ENCODE data around the gene PRKG1. TPM values are rescaled to one million over a fixed set of nuclear protein-coding genes. Genes with fewer than 3 reads are reported as not detected.
A peak's percentile ranks its signal among the peaks of the same experiment; 100 is the strongest.

The PRKG1 gene
- total and polyA plus RNA-seq, 2 donors from 2014 or later: 3.6 to 14.8 TPM

DNA sequence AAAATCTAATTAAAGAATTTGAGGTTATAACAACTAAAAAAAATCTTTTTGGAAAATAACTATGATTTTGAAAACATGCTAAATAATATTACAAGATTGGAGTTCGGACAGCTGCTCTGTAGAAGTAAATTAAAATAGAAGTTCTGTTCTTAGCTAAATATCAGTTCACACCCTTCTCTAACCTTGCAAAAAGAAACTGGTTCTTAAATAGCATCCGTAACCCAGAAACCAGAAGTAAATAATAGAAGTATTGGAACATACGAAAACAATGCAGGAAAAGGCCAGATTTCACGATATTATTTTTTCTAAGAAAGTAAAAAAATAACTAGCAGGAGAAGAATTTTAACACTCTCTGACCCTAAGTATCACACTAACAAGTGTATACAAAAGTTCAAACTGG is 164.7 kb downstream of the PRKG1 start:
- Histone ChIP-seq H3K36me3 (ENCODE audit: control insufficient read depth in 2 of 3, insufficient read depth in 3 of 3, low read length in 3 of 3) (no peaks in the 10 kb centered on the region), H3K4me1 (ENCODE audit: control insufficient read depth in 2 of 3, insufficient read depth in 2 of 3, low read depth in 1 of 3, low read length in 3 of 3) (peaks cover 0 to 10% (median 5%) of the 10 kb centered on the region in 3 donors), H3K9me3 (ENCODE audit: control insufficient read depth in 2 of 3, insufficient read depth in 1 of 3, low read length in 3 of 3) (no peaks in the 10 kb centered on the region), H3K9ac (ENCODE audit: low read length in 3 of 3) (no peak overlapping the region), H3K27ac (ENCODE audit: low read depth in 2 of 2, low read length in 2 of 2) (no peak overlapping the region), H3K27me3 (ENCODE audit: control insufficient read depth, insufficient read depth, low read length) (no peaks in the 10 kb centered on the region), H3K4me3 (ENCODE audit: low read length in 3 of 3) (no peak overlapping the region)
- DNase-seq (no peak), FAIRE-seq (peak; percentile 78)
- intact Hi-C loops (cut with DNase I): no loop called here
- TF ChIP-seq, protein P1, sequence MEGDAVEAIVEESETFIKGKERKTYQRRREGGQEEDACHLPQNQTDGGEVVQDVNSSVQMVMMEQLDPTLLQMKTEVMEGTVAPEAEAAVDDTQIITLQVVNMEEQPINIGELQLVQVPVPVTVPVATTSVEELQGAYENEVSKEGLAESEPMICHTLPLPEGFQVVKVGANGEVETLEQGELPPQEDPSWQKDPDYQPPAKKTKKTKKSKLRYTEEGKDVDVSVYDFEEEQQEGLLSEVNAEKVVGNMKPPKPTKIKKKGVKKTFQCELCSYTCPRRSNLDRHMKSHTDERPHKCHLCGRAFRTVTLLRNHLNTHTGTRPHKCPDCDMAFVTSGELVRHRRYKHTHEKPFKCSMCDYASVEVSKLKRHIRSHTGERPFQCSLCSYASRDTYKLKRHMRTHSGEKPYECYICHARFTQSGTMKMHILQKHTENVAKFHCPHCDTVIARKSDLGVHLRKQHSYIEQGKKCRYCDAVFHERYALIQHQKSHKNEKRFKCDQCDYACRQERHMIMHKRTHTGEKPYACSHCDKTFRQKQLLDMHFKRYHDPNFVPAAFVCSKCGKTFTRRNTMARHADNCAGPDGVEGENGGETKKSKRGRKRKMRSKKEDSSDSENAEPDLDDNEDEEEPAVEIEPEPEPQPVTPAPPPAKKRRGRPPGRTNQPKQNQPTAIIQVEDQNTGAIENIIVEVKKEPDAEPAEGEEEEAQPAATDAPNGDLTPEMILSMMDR (IDR thresholded peaks at IDR 0.05; ENCODE audit: borderline replicate concordance, extremely low read depth, insufficient read depth): no peak

DNA sequence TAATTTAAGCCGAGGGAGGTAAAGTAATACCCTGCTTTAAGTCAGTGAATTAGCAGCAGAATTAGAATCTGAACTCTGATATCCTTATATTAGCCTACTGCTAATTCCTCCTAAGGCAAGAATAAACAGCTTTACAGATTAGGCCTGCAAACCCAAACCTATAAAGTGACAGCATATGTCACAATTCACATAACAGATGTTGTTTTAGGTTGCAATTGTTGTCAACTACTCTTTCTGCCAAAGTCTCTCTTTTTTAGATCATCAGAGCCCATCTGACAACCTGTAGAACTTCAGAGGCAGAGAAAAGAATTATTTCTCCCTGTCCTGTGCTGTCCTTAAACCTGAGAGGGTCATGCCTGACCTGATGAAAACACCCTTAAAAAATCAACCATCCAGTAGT is 167.2 kb downstream of the PRKG1 start:
- Histone ChIP-seq H3K4me1 (ENCODE audit: control insufficient read depth in 2 of 3, insufficient read depth in 2 of 3, low read depth in 1 of 3, low read length in 3 of 3) (peaks cover 5 to 10% (median 9%) of the 10 kb centered on the region in 3 donors), H3K27me3 (ENCODE audit: control insufficient read depth, insufficient read depth, low read length) (no peaks in the 10 kb centered on the region), H3K27ac (ENCODE audit: low read depth in 2 of 2, low read length in 2 of 2) (no peak overlapping the region), H3K4me3 (ENCODE audit: low read length in 3 of 3) (no peak overlapping the region), H3K36me3 (ENCODE audit: control insufficient read depth in 2 of 3, insufficient read depth in 3 of 3, low read length in 3 of 3) (no peaks in the 10 kb centered on the region), H3K9ac (ENCODE audit: low read length in 3 of 3) (no peak overlapping the region), H3K9me3 (ENCODE audit: control insufficient read depth in 2 of 3, insufficient read depth in 1 of 3, low read length in 3 of 3) (no peaks in the 10 kb centered on the region)
- intact Hi-C loops (cut with DNase I): no loop called here
- no peak for DNase-seq
- FAIRE-seq: no peak
- TF ChIP-seq, protein P1 (IDR thresholded peaks at IDR 0.05; ENCODE audit: borderline replicate concordance, extremely low read depth, insufficient read depth): no peak

DNA sequence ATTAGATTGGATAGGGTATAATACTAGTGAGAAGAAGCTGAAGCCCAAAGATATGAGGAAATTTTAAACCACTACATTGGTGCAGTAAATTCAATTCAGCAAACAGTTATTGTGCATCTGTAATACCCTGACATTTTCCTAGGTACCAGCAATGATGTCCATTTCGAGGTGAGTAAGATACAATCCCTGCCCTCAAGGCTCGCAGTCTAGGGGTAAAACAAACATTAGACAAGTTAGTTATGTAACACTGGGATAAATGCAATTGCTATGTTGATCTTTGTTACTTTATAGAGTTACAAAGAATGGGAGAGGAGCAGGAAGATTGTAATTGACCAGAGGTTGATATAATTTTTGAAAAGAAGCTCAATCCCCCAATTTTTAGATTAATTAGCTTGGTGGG is 168.1 kb downstream of the PRKG1 start:
- no peak for DNase-seq
- no peak overlapping the region for H3K9ac ChIP-seq (ENCODE audit: low read length in 3 of 3)
- no peak overlapping the region for H3K27ac ChIP-seq (ENCODE audit: low read depth in 2 of 2, low read length in 2 of 2)
- TF ChIP-seq, protein P1 (IDR thresholded peaks at IDR 0.05; ENCODE audit: borderline replicate concordance, extremely low read depth, insufficient read depth): no peak
- H3K9me3 ChIP-seq (ENCODE audit: control insufficient read depth in 2 of 3, insufficient read depth in 1 of 3, low read length in 3 of 3): no peaks in the 10 kb centered on the region
- peaks cover 5 to 10% (median 9%) of the 10 kb centered on the region in 3 donors for H3K4me1 ChIP-seq (ENCODE audit: control insufficient read depth in 2 of 3, insufficient read depth in 2 of 3, low read depth in 1 of 3, low read length in 3 of 3)
- no peaks in the 10 kb centered on the region for H3K36me3 ChIP-seq (ENCODE audit: control insufficient read depth in 2 of 3, insufficient read depth in 3 of 3, low read length in 3 of 3)
- FAIRE-seq: no peak
- H3K27me3 ChIP-seq (ENCODE audit: control insufficient read depth, insufficient read depth, low read length): no peaks in the 10 kb centered on the region
- intact Hi-C loops (cut with DNase I): no loop called here
- no peak overlapping the region for H3K4me3 ChIP-seq (ENCODE audit: low read length in 3 of 3)

DNA sequence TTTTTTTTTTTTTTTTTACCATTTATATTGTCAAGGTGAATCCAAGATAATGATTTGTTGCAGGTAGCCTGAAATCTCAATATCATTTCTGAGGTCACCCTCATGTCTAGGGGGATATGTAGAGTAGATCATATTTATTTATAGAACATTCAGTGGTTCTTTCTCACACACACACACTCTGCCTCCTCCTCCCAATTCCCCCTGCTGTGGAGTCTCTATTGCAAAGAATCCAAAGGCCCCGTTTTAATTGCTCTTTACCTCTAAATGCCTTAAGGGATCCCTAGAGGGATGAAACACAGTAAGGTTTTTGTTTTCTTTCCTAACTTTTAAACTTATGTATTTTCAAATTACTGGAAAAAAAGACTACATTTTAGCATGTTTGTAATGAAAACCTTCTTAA is 170.0 kb downstream of the PRKG1 start:
- peaks cover 5 to 10% (median 9%) of the 10 kb centered on the region in 3 donors for H3K4me1 ChIP-seq (ENCODE audit: control insufficient read depth in 2 of 3, insufficient read depth in 2 of 3, low read depth in 1 of 3, low read length in 3 of 3)
- TF ChIP-seq, protein P1 (IDR thresholded peaks at IDR 0.05; ENCODE audit: borderline replicate concordance, extremely low read depth, insufficient read depth): no peak
- FAIRE-seq: no peak
- intact Hi-C loops (cut with DNase I): no loop called here
- H3K27me3 ChIP-seq (ENCODE audit: control insufficient read depth, insufficient read depth, low read length): no peaks in the 10 kb centered on the region
- H3K4me3 ChIP-seq (ENCODE audit: low read length in 3 of 3): no peak overlapping the region
- peak in 1 of 5 donors; percentile 44 for DNase-seq
- no peak overlapping the region for H3K9ac ChIP-seq (ENCODE audit: low read length in 3 of 3)
- H3K36me3 ChIP-seq (ENCODE audit: control insufficient read depth in 2 of 3, insufficient read depth in 3 of 3, low read length in 3 of 3): no peaks in the 10 kb centered on the region
- no peaks in the 10 kb centered on the region for H3K9me3 ChIP-seq (ENCODE audit: control insufficient read depth in 2 of 3, insufficient read depth in 1 of 3, low read length in 3 of 3)
- H3K27ac ChIP-seq (ENCODE audit: low read depth in 2 of 2, low read length in 2 of 2): no peak overlapping the region
